GM19351 (cell line): ENCODE results near the gene PARVB.

Source experiments
- ATAC-seq: cut with Tn5 transposase; IDR thresholded peaks from one replicate; pipeline ENCODE4 v1.9.1; 2021; ENCODE audit warnings: mild to moderate bottlenecking, moderate library complexity; ENCODE audit not compliant: unreplicated experiment

Gene PARVB

GRCh38 chr22:44086271-44087088 is 62.4 kb downstream of the PARVB start:
- no peak for ATAC-seq

GRCh38 chr22:44087089-44087430 is 63.0 kb downstream of the PARVB start:
- no peak for ATAC-seq

- ATAC-seq: no peak
Observed at GRCh38 chr22:44088976-44089570, 65.0 kb downstream of the PARVB start.

GRCh38 chr22:44089717-44090570 is 65.8 kb downstream of the PARVB start:
- ATAC-seq: no peak

GRCh38 chr22:44090571-44090905 is 66.4 kb downstream of the PARVB start:
- no peak for ATAC-seq

GRCh38 chr22:44091021-44091721 is 67.1 kb downstream of the PARVB start:
- ATAC-seq: no peak

GRCh38 chr22:44091751-44092150 is 67.6 kb downstream of the PARVB start:
- ATAC-seq: no peak

- ATAC-seq: no peak
Observed at GRCh38 chr22:44092636-44093220, 68.6 kb downstream of the PARVB start.

- ATAC-seq: no peak
Observed at GRCh38 chr22:44093791-44094190, 69.7 kb downstream of the PARVB start.

GRCh38 chr22:44094751-44095302 is 70.7 kb downstream of the PARVB start:
- ATAC-seq: no peak

- ATAC-seq: no peak
Observed at GRCh38 chr22:44096736-44097135, 72.6 kb downstream of the PARVB start.

GRCh38 chr22:44097263-44098020 is 73.3 kb downstream of the PARVB start:
- ATAC-seq: no peak

- no peak for ATAC-seq
Observed at GRCh38 chr22:44098021-44098739, 74.1 kb downstream of the PARVB start.

- no peak for ATAC-seq
Observed at GRCh38 chr22:44098966-44099530, 74.9 kb downstream of the PARVB start.

- ATAC-seq: no peak
Observed at GRCh38 chr22:44099696-44100095, 75.6 kb downstream of the PARVB start.

- ATAC-seq: no peak
Observed at GRCh38 chr22:44100411-44100810, 76.3 kb downstream of the PARVB start.

GRCh38 chr22:44102121-44102520 is 78.0 kb downstream of the PARVB start:
- no peak for ATAC-seq

- no peak for ATAC-seq
Observed at GRCh38 chr22:44102856-44103255, 78.8 kb downstream of the PARVB start.
